Measurements from ENCODE around the gene STK24.

Gene STK24

DNA sequence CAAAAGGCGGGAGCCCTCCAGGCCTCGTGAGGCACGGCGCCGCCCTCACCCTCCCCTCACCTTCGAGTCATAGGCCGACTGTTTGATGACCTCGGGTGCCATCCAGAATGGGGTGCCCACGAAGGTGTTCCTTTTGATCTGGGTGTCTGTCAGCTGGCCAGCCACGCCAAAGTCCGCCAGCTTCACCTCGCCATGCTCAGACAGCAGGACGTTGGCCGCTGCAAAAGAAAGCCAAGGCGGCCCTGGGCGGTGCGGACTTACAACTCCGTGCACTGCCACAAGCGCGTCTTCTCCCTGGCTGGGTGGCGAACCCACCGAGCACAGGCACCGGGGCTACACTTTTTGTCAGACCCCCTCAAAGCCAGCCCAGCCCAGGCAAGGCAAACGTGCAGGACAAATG, 102.1 kb downstream of the STK24 start:
- TF ChIP-seq, protein P1, sequence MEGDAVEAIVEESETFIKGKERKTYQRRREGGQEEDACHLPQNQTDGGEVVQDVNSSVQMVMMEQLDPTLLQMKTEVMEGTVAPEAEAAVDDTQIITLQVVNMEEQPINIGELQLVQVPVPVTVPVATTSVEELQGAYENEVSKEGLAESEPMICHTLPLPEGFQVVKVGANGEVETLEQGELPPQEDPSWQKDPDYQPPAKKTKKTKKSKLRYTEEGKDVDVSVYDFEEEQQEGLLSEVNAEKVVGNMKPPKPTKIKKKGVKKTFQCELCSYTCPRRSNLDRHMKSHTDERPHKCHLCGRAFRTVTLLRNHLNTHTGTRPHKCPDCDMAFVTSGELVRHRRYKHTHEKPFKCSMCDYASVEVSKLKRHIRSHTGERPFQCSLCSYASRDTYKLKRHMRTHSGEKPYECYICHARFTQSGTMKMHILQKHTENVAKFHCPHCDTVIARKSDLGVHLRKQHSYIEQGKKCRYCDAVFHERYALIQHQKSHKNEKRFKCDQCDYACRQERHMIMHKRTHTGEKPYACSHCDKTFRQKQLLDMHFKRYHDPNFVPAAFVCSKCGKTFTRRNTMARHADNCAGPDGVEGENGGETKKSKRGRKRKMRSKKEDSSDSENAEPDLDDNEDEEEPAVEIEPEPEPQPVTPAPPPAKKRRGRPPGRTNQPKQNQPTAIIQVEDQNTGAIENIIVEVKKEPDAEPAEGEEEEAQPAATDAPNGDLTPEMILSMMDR (conservative IDR thresholded peaks at IDR 0.05; ENCODE audit: low read depth, low read length), result no peak
- H3K4me3 ChIP-seq (ENCODE audit: low read depth, low read length), result no peak overlapping the region
- DNase-seq (ENCODE audit: low read depth), result no peak

DNA sequence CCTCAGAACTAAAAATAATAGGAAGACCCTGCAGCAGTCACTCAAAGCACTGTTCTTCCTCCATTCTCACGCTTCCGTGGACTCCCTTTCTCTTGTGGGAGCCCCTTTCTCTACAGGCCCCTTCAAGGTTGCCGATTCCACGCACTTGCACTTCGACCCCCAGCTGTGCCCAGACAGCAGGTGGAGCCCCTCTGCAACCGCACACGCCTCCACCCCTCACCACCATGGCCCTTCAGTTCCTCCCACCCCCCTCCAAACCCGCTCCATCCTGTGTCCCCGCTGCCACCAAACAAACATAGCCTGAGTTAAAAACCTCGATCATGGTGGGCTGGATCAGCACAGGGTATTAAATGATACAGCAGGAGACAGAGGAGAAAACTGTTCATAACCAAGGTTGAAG, 102.6 kb downstream of the STK24 start:
- TF ChIP-seq, protein P1 (conservative IDR thresholded peaks at IDR 0.05; ENCODE audit: low read depth, low read length), result no peak
- no peak overlapping the region for H3K4me3 ChIP-seq (ENCODE audit: low read depth, low read length)
- DNase-seq (ENCODE audit: low read depth), result no peak

DNA sequence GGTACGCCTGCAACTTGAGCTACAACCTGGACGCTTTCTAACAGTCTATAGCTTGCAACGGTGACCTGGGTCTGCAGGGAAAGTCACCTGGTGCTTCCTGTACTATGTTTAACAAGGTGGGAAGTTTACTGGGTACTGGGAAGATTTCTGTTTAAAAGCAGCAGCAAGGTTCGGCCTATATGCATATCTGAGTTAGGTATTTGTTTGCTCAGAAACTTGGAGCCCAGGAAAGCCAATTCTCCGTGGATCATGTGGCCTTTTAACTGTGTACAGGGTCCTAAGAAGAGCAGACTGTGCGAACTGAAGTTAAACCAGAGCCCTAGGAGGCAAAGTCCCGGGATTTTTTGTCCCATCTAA, 103.1 kb downstream of the STK24 start:
- H3K4me3 ChIP-seq (ENCODE audit: low read depth, low read length), result no peak overlapping the region
- no peak for DNase-seq (ENCODE audit: low read depth)
- TF ChIP-seq, protein P1 (conservative IDR thresholded peaks at IDR 0.05; ENCODE audit: low read depth, low read length), result no peak

DNA sequence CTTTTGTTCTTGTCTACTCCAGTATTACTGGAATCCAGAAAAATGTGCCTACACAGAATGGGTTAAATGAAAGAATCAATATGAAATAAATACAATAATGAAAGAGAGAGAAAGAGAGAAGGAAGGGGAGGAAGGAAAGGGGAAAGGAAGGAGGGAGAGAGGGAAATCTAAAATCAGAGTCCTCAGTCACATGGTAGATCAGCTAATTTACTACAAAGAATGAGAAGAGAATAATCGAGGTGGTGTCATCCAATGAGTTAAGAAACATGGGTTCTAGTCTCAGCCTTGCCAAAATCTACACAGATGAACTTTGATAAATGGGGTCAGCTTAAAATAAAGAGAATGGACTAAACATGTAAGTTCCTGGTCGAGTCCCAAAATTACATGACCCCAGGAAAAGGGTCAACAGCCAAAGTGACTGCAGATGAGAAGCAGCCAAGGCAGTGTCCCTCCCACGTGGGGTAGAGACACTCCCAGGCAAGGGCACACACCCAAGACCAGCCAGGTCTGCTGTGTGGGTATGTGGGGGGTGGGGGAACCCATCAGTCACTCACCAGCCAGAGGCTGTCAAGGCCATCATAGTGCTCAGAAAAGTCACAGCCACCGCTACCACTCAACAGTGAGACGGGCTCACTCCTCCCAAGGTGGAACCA, 103.6 kb downstream of the STK24 start:
- no peak for DNase-seq (ENCODE audit: low read depth)
- TF ChIP-seq, protein P1 (conservative IDR thresholded peaks at IDR 0.05; ENCODE audit: low read depth, low read length), result no peak
- no peak overlapping the region for H3K4me3 ChIP-seq (ENCODE audit: low read depth, low read length)

DNA sequence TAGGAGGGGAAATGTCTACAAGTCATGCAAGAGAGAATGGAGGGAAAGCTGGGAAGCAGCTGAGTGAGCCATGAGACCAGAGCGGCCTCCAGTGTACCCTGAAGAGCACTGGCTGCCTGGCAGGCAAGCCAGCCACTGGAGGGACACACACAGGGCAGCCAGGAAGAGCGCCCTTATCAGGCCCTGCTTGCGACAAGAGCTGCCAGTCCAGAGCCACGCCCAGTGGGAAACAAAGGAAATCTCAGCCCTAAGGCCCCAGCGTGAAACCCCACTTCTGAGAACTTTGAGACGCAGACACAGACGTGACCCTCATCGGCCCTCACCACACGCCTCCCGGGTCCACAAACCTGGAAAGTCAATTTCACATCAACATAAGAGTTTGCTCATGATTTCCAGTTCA, 105.0 kb downstream of the STK24 start:
- H3K4me3 ChIP-seq (ENCODE audit: low read depth, low read length), result no peak overlapping the region
- TF ChIP-seq, protein P1 (conservative IDR thresholded peaks at IDR 0.05; ENCODE audit: low read depth, low read length), result no peak
- DNase-seq (ENCODE audit: low read depth), result no peak

DNA sequence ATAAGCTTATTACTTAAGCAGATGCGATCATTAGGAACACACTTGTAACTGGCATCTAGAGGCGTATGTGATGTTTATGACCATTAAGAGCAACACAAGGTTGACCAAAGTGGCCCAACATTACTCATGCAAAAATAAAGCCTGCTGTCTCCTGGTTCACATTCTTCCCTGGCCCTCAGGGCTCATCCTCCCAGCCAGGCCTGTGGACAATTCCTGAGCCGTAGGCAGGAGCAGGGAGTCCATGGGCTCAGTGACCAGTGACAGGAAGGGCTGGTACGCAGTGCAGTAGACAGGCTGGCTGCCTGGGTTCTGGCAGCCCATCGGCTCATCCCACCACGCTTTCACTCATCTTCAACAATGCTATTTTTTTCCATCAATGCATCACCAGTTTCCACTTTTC, 106.0 kb downstream of the STK24 start:
- TF ChIP-seq, protein P1 (conservative IDR thresholded peaks at IDR 0.05; ENCODE audit: low read depth, low read length), result no peak
- no peak for DNase-seq (ENCODE audit: low read depth)
- H3K4me3 ChIP-seq (ENCODE audit: low read depth, low read length), result no peak overlapping the region

DNA sequence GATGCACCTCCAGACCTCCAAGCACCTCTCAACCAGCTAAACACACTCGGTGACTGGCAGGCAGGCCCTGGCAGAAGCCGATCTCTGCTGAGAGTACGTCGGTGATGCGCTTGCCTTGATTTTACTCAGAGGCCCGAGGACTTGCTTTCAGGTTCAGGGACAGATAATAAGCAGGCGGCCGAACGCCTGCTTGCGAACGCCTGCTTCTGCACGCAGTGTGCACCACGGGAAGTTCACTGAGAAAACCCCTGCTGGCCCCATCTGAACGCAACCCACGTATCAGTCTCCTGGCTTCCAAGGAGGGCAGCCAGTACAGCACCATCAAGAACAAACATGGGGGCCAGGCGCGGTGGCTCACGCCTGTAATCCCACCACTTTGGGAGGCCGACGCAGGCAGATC, 108.0 kb downstream of the STK24 start:
- H3K4me3 ChIP-seq (ENCODE audit: low read depth, low read length), result no peak overlapping the region
- no peak for DNase-seq (ENCODE audit: low read depth)
- TF ChIP-seq, protein P1 (conservative IDR thresholded peaks at IDR 0.05; ENCODE audit: low read depth, low read length), result no peak

All from choroid plexus epithelial cell (primary cell).